Psoas muscle (tissue), 8 donors: Measurements from ENCODE around the gene MMP24OS. TPM values are rescaled to one million over a fixed set of nuclear protein-coding genes. Genes with fewer than 3 reads are reported as not detected.

Experiments
- ATAC-seq, 4 donors: fragments of 200-7000 bp; cut with Tn5 transposase; one replicate each; pipeline ENCODE4 v1.9.1; 2020; ENCODE audit warnings: moderate library complexity in 3 of 4, mild to moderate bottlenecking in 2 of 4
- DNase-seq, 2 donors: peaks; one replicate each; pipeline ENCODE4 v3.0.0-alpha.2; 2020
- H3K27ac ChIP-seq: fragments of 200-600 bp; one replicate; pipeline ENCODE4 v1.8.0; 2022
- H3K27me3 ChIP-seq, 3 donors: fragments of 200-600 bp in 1 of 3; one replicate each; pipeline versions ENCODE4 v1.6.1 to v1.8.0; 2013 to 2022; ENCODE audit warnings: low read length in 2 of 3, mild to moderate bottlenecking in 2 of 3, moderate library complexity in 1 of 3; ENCODE audit not compliant: insufficient read depth in 3 of 3
- H3K36me3 ChIP-seq, 2 donors: fragments of 200-600 bp in 1 of 2; one replicate each; pipeline versions ENCODE4 v1.6.1 to v1.8.0; 2013 to 2022; ENCODE audit warnings: low read depth in 1 of 2, mild to moderate bottlenecking in 1 of 2, moderate library complexity in 1 of 2; ENCODE audit not compliant: insufficient read depth in 1 of 2
- H3K4me1 ChIP-seq: fragments of 200-600 bp; one replicate; pipeline ENCODE4 v1.8.0; 2022
- H3K4me3 ChIP-seq: fragments of 200-600 bp; one replicate; pipeline ENCODE4 v1.8.0; 2022; ENCODE audit warnings: mild to moderate bottlenecking
- H3K9me3 ChIP-seq: fragments of 200-600 bp; one replicate; pipeline ENCODE4 v1.8.0; 2022
- CTCF ChIP-seq: fragments of 200-600 bp; IDR thresholded peaks from one replicate; pipeline ENCODE4 v1.8.0; 2022; ENCODE audit warnings: antibody characterized with exemption
- WGBS, 3 donors: extraction: QIAGEN DNeasy Blood & Tissue Kit; methylation state at CpG; one replicate each; pipeline versions ENCODE4 v1.1.6 to v1.1.7; 2013; 5-methylcytosine and 5-hydroxymethylcytosine counted together
- intact Hi-C, 2 donors: fragments of 100-400 bp; cut with DNase I; formaldehyde crosslinking; loops; one replicate each; pipeline versions ENCODE4 v1.11.0 to v1.14.2; 2022
- polyA plus RNA-seq, 3 donors: library from polyadenylated mRNA; stranded (reverse); fragments of 200-250 nt; gene quantifications; one replicate each; pipeline ENCODE4 v1.2.3, GENCODE V29; 2013
- total RNA-seq, 4 donors: library from RNA; stranded (reverse); fragmentation: NEBNext Ultra II Directional in 2 of 4; extraction: Animal tissue kit (Norgen Biotek cat#: 25700) in 2 of 4; gene quantifications; one replicate each; pipeline versions ENCODE4 v1.2.1 to v1.2.4, GENCODE V29; 2021 to 2023
- donor health status: healthy with polysubstance abuse.
- donor health status: DM: no; HTN: no; CAD: no; lungs with moderate emphysema.
- donor health status: Bipolar disorder and iron deficiency.
- donor health status: healthy.
- donor health status: DM: yes; HTN: yes; CAD: no.
- donor health status: DM: no; HTN: no; CAD: no.
- donor health status: DM: no; HTN: no; CAD: no.
- donor health status: DM: yes; HTN: yes; CAD: no.

Gene MMP24OS
- total and polyA plus RNA-seq, 7 donors: 10.4 to 40.6 (median 25.1) TPM

DNA sequence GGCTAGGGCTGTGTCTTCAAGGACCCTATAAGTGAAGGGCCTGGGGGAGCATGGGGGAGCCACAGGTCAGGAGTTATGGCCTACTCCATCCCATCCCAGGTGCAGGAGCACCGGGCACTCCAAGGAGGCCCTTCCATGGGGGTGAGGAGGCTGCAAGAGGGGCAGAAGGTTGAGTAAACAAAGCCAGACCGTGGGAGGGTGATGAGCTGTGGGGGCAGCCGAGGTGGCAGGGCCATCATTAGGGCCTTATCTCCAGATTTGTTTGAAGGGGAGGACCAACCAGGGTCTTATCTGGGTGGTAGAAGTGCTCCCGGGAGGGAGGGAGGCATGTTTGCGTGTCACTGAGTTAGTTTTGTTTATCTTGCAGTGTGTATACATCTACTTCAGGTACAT, 16.4 kb upstream of the MMP24OS start:
- 55 to 64% (median 63%) methylated on average over 5 of the region's 5 CpGs for WGBS, 3 donors
- intact Hi-C loops: no loop called here
- Histone ChIP-seq H3K9me3 (no peaks in the 10 kb centered on the region), H3K27me3 (peaks cover 0 to 25% (median 4%) of the 10 kb centered on the region in 3 donors), H3K4me3 (no peak overlapping the region), H3K27ac (no peak overlapping the region), H3K4me1 (no peaks in the 10 kb centered on the region), H3K36me3 (no peaks in the 10 kb centered on the region)
- DNase-seq: no peak
- no peak for ATAC-seq
- no peak for TF ChIP-seq CTCF

DNA sequence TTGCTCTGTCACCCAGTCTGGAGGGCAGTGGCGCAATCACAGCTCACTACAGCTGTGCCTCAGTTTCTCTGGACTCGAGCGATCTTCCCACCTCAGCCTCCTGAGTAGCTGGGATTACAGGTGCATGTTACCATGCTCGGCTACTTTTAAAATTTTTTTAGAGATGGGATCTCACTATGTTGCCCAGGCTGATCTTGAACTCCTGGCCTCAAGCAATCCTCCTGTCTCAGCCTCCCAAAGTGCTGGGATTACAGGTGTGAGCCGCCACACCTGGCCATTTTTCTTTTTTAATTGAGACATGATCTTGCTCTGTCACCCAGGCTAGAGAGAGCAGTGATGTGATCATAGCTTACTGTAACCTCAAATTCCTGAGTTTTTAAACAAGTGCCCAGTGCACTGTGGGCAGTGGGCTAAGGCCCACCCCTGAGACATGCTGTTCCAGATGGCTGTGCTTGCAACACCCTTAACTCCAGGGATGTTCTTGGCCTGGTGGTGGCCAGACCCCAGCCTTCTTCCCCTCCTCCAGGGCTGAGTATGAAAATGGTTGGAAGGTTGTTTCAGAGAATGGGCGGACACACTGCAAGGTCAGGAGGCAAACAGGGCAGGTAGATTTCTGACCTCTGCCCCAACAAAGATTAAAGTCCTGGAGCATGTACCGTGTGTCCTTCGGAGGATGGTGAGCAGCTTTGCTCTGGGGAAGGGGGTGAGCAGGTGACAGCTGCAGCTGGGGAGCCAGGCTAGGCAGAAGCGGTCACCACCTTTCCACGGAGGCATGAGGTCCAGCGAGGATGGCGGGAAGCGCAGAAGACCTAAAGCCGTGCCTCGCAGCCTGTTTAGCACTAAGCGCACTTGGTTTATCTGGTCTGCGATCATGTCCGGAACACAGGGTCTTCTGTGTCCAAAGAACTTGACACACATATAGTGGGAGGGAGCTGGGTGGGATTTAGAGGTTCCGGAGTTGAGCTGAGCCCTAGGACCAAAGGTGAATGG, 15.7 kb upstream of the MMP24OS start:
- ATAC-seq (no peak), DNase-seq (no peak)
- peaks cover 0 to 25% (median 4%) of the 10 kb centered on the region in 3 donors for H3K27me3 ChIP-seq
- no peaks in the 10 kb centered on the region for H3K9me3 ChIP-seq
- 82 to 90% (median 85%) methylated on average over 19 of the region's 19 CpGs for WGBS, 3 donors
- no peaks in the 10 kb centered on the region for H3K4me1 ChIP-seq
- intact Hi-C loops: no loop called here
- H3K27ac ChIP-seq: no peak overlapping the region
- H3K4me3 ChIP-seq: no peak overlapping the region
- TF ChIP-seq CTCF: no peak
- no peaks in the 10 kb centered on the region for H3K36me3 ChIP-seq

GRCh38 chr20:35292504-35293285, 14.8 kb upstream of the MMP24OS start:
- peak in 1 of 2 donors; percentile 50 for DNase-seq
- H3K9me3 ChIP-seq: no peaks in the 10 kb centered on the region
- intact Hi-C loops: no loop called here

More at GRCh38 chr20:35292504-35293285, 14.8 kb upstream of the MMP24OS start:
- Histone ChIP-seq H3K27ac (no peak overlapping the region), H3K27me3 (peaks cover 0 to 25% (median 4%) of the 10 kb centered on the region in 3 donors), H3K4me1 (no peaks in the 10 kb centered on the region), H3K36me3 (no peaks in the 10 kb centered on the region), H3K4me3 (no peak overlapping the region)
- 61 to 64% (median 63%) methylated on average over 20 to 23 of the region's 23 CpGs for WGBS, 3 donors
- no peak for ATAC-seq
- no peak for TF ChIP-seq CTCF
